IPS DF 6.9 (cell line): Measurements from ENCODE around the gene SEPTIN14.
"Not testable (repeated sequence)": the region's sequence is repeated elsewhere in the genome, so short reads cannot be mapped to it uniquely, and the experiment has no call there.

Experiments
- DNase-seq: peaks from one replicate; pipeline ENCODE4 v3.0.0-alpha.2; 2013; ENCODE audit warnings: low read depth, low spot score
- H3K27ac ChIP-seq: one replicate; pipeline ENCODE4 v1.5.1; 2013; ENCODE audit warnings: low read length, control low read depth
- H3K27me3 ChIP-seq: 2 replicates; pipeline ENCODE4 v1.6.1; 2013; ENCODE audit warnings: mild to moderate bottlenecking, low read length; ENCODE audit not compliant: control insufficient read depth, insufficient read depth
- H3K36me3 ChIP-seq: 2 replicates; pipeline ENCODE4 v1.6.1; 2013; ENCODE audit warnings: low read length; ENCODE audit not compliant: control insufficient read depth, insufficient read depth
- H3K4me1 ChIP-seq: 2 replicates; pipeline ENCODE4 v1.6.1; 2013; ENCODE audit warnings: low read length; ENCODE audit not compliant: control insufficient read depth, insufficient read depth
- H3K4me3 ChIP-seq: 2 replicates; pipeline ENCODE4 v1.5.1; 2013; ENCODE audit warnings: mild to moderate bottlenecking, low read length
- H3K9me3 ChIP-seq: 2 replicates; pipeline ENCODE4 v1.6.1; 2013; ENCODE audit warnings: low read length, inconsistent platforms; ENCODE audit not compliant: control insufficient read depth, insufficient read depth
- WGBS: extraction: QIAGEN DNeasy Blood & Tissue Kit; methylation state at CpG from one replicate; pipeline ENCODE4 v1.1.7; 2013; ENCODE audit warnings: mixed read lengths, missing lambda C conversion rate; ENCODE audit not compliant: insufficient read length, insufficient coverage; 5-methylcytosine and 5-hydroxymethylcytosine counted together

SEPTIN14 gene

GRCh38 chr7:55786901-55787300 is 75.7 kb downstream of the SEPTIN14 start:
- H3K36me3 ChIP-seq = no peaks in the 10 kb centered on the region
- H3K27me3 ChIP-seq = no peaks in the 10 kb centered on the region
- no peak overlapping the region for H3K27ac ChIP-seq
- WGBS = no CpG with 5 or more reads among the region's 7 CpGs
- H3K4me3 ChIP-seq = no peak overlapping the region
- DNase-seq = no peak
- peaks cover 1% of the 10 kb centered on the region for H3K9me3 ChIP-seq
- H3K4me1 ChIP-seq = no peaks in the 10 kb centered on the region

DNA sequence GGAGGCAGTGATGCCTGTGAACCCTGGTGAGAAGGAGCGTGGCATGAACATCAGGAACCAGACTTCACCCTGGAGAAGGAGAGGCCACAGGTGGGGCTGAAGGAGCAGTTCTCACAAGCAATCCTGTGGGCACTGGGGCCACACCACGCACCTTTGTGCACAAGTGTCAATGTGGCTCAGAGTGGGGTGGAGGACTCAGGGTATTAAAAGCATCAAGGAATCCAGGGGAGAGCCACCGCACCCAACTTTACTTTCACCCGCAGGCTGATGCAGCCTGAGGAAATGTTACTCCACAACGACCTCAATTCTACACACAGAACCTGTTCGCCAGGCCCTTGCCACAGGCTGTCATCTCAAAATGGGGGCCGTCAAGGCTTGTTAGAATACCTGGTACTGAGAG is 77.1 kb downstream of the SEPTIN14 start:
- not testable (repeated sequence) for H3K4me1 ChIP-seq, H3K27me3 ChIP-seq, H3K27ac ChIP-seq, DNase-seq, H3K4me3 ChIP-seq, H3K36me3 ChIP-seq, H3K9me3 ChIP-seq
- no CpG with 5 or more reads among the region's 7 CpGs for WGBS

DNA sequence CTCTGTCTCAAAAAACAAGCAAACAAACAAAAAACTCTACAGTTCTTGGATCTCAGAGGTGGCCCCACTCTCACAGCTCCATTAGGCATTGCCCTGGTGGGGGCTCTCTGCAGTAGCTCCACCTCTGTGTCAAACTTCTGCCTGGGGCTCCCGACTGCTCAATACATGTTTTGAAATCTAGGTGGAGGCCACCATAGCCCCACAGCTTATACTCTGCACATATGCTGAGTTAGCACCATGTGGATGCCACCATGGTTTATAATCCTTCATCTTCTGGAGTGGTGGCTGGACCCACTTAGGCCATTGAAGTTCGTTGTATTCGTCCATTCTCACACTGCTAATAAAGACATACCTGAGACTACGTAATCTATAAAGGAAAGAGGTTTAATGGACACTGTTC is 78.4 kb downstream of the SEPTIN14 start:
- DNase-seq = no peak
- Histone ChIP-seq H3K27me3 (no peaks in the 10 kb centered on the region), H3K4me3 (no peak overlapping the region), H3K4me1 (no peaks in the 10 kb centered on the region), H3K9me3 (peaks cover 3% of the 10 kb centered on the region), H3K36me3 (no peaks in the 10 kb centered on the region), H3K27ac (no peak overlapping the region)
- no CpG with 5 or more reads among the region's 4 CpGs for WGBS

DNA sequence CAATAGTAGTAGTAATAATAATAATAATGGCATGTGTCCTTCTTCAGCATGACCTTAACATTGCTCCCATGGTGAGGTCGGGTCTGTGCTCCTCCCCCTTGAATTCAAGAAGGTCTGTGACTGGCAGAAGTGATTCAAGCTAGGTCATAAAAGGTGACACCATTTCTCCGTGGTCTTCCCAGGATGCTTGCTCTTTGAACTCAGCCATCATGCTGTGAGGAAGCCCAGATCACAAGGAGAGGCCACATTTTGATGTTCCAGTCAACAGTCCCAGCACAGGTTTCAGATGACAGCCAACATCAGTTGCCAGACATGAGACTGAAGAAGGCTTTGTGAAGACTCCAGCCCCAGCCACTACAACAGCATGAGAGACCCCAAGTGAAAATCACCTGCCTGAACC is 83.9 kb downstream of the SEPTIN14 start:
- H3K27me3 ChIP-seq = no peaks in the 10 kb centered on the region
- H3K27ac ChIP-seq = no peak overlapping the region
- no peaks in the 10 kb centered on the region for H3K4me1 ChIP-seq
- H3K9me3 ChIP-seq = peaks cover 4% of the 10 kb centered on the region
- H3K4me3 ChIP-seq = no peak overlapping the region
- no CpG with 5 or more reads among the region's 2 CpGs for WGBS
- H3K36me3 ChIP-seq = no peaks in the 10 kb centered on the region
- no peak for DNase-seq

- no CpG with 5 or more reads among the region's 8 CpGs for WGBS
- peaks cover 3% of the 10 kb centered on the region; the same call in 1 of the 2 replicates for H3K9me3 ChIP-seq
- H3K27ac ChIP-seq = no peak overlapping the region
- H3K4me3 ChIP-seq = no peak overlapping the region
- no peaks in the 10 kb centered on the region for H3K36me3 ChIP-seq
- H3K27me3 ChIP-seq = no peaks in the 10 kb centered on the region
- H3K4me1 ChIP-seq = no peaks in the 10 kb centered on the region
- no peak for DNase-seq
Observed at GRCh38 chr7:55776196-55776595, 86.4 kb downstream of the SEPTIN14 start.

DNA sequence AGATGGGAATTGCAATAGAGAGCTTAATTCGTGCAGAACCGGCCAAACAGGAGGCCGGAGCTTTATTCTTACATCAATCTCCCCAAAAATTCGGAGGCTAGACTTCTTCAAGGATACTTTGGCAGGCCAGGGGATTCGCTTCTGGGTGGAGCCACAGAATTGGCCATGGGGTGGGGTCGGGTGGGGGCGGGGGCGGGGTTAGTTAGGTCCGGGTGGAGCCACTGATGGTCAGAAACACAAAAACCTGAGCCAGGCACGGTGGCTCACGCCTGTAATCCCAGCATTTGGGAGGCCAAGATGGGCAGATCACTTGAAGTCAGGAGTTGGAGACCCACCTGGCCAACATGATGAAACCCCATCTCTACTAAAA is 87.5 kb downstream of the SEPTIN14 start:
- H3K4me3 ChIP-seq = no peak overlapping the region
- WGBS = no CpG with 5 or more reads among the region's 11 CpGs
- no peak for DNase-seq
- no peaks in the 10 kb centered on the region for H3K36me3 ChIP-seq
- no peaks in the 10 kb centered on the region for H3K4me1 ChIP-seq
- H3K27ac ChIP-seq = no peak overlapping the region
- no peaks in the 10 kb centered on the region for H3K27me3 ChIP-seq
- peaks cover 1% of the 10 kb centered on the region; the same call in 1 of the 2 replicates for H3K9me3 ChIP-seq

- Histone ChIP-seq H3K27me3 (no peaks in the 10 kb centered on the region), H3K4me3 (no peak overlapping the region), H3K27ac (no peak overlapping the region), H3K4me1 (no peaks in the 10 kb centered on the region), H3K9me3 (peaks cover 1% of the 10 kb centered on the region; the same call in 1 of the 2 replicates), H3K36me3 (no peaks in the 10 kb centered on the region)
- DNase-seq = no peak
- no CpG with 5 or more reads among the region's 14 CpGs for WGBS
Observed at GRCh38 chr7:55774327-55775050, 88.1 kb downstream of the SEPTIN14 start.

GRCh38 chr7:55770778-55771177 is 91.8 kb downstream of the SEPTIN14 start:
- no peaks in the 10 kb centered on the region for H3K36me3 ChIP-seq
- no CpG with 5 or more reads among the region's 10 CpGs for WGBS
- no peak overlapping the region for H3K4me3 ChIP-seq
- no peaks in the 10 kb centered on the region for H3K4me1 ChIP-seq
- H3K27ac ChIP-seq = no peak overlapping the region
- no peaks in the 10 kb centered on the region; the same call in 1 of the 2 replicates for H3K9me3 ChIP-seq
- H3K27me3 ChIP-seq = no peaks in the 10 kb centered on the region
- DNase-seq = no peak

GRCh38 chr7:55753274-55753862 is 109.2 kb downstream of the SEPTIN14 start:
- H3K4me1 ChIP-seq, H3K27me3 ChIP-seq, H3K4me3 ChIP-seq, H3K36me3 ChIP-seq, DNase-seq, H3K27ac ChIP-seq, H3K9me3 ChIP-seq: not testable (repeated sequence)
- WGBS = no CpG with 5 or more reads among the region's 6 CpGs

- not testable (repeated sequence) for H3K27me3 ChIP-seq, DNase-seq, H3K27ac ChIP-seq, H3K4me1 ChIP-seq, H3K9me3 ChIP-seq, H3K36me3 ChIP-seq, H3K4me3 ChIP-seq
- no CpG with 5 or more reads among the region's 20 CpGs for WGBS
Observed at GRCh38 chr7:55744706-55745105, 117.8 kb downstream of the SEPTIN14 start.
